GM23338 (cell line): ENCODE data around the gene GEN1. TPM values are rescaled to one million over a fixed set of nuclear protein-coding genes. Genes with fewer than 3 reads are reported as not detected.

Experiments
- ATAC-seq: fragments of 200-7000 bp; cut with Tn5 transposase; 3 replicates; pipeline ENCODE4 v1.9.1; 2020
- DNase-seq: peaks from one replicate; pipeline ENCODE4 v3.0.0-alpha.2; 2015; ENCODE audit warnings: low spot score
- H2AFZ ChIP-seq: fragments of 200-600 bp; sonication (generic); 2 replicates; pipeline ENCODE4 v1.8.0; 2016; ENCODE audit warnings: antibody characterized with exemption, mild to moderate bottlenecking, moderate library complexity
- H3F3A ChIP-seq: fragments of 200-600 bp; sonication (generic); replicated peaks from 2 replicates; pipeline ENCODE4 v1.8.0; 2017; ENCODE audit warnings: antibody characterized with exemption, mixed run types, low read depth
- H3K27ac ChIP-seq: fragments of 200-600 bp; sonication (generic); 2 replicates; pipeline ENCODE4 v1.6.1; 2016; ENCODE audit warnings: low read depth
- H3K27me3 ChIP-seq: fragments of 200-600 bp; sonication (generic); 2 replicates; pipeline ENCODE4 v1.8.0; 2016; ENCODE audit warnings: mild to moderate bottlenecking, mixed run types, moderate library complexity; ENCODE audit not compliant: insufficient read depth
- H3K36me3 ChIP-seq: fragments of 200-600 bp; sonication (generic); 2 replicates; pipeline ENCODE4 v1.8.0; 2016; ENCODE audit warnings: mild to moderate bottlenecking; ENCODE audit not compliant: insufficient read depth
- H3K4me1 ChIP-seq: fragments of 200-600 bp; sonication (generic); 2 replicates; pipeline ENCODE4 v1.8.0; 2016; ENCODE audit warnings: mild to moderate bottlenecking, moderate library complexity; ENCODE audit not compliant: insufficient read depth
- H3K4me2 ChIP-seq: fragments of 200-600 bp; sonication (generic); 2 replicates; pipeline ENCODE4 v1.7.1; 2017; ENCODE audit warnings: mixed run types
- H3K4me3 ChIP-seq: fragments of 200-600 bp; sonication (generic); 2 replicates; pipeline ENCODE4 v1.6.1; 2016; ENCODE audit warnings: mixed run types
- H3K79me2 ChIP-seq: fragments of 200-600 bp; sonication (generic); replicated peaks from 2 replicates; pipeline ENCODE4 v1.8.0; 2017; ENCODE audit warnings: mild to moderate bottlenecking; ENCODE audit not compliant: insufficient read depth
- H3K9me2 ChIP-seq: fragments of 200-600 bp; sonication (generic); 2 replicates; pipeline ENCODE4 v1.8.0; 2017; ENCODE audit not compliant: insufficient read depth
- H4K20me1 ChIP-seq: fragments of 200-600 bp; sonication (generic); replicated peaks from 2 replicates; pipeline ENCODE4 v1.8.0; 2017; ENCODE audit warnings: mild to moderate bottlenecking; ENCODE audit not compliant: insufficient read depth
- H3K27ac Mint-ChIP-seq: 2 replicates; pipeline ENCODE4 v1.8.0; 2020; ENCODE audit warnings: inconsistent platforms, mild to moderate bottlenecking, moderate library complexity, mixed read lengths
- H3K27me3 Mint-ChIP-seq: 3 replicates; pipeline ENCODE4 v1.8.0; 2022; ENCODE audit warnings: low read depth, mild to moderate bottlenecking, moderate library complexity, mixed read lengths, inconsistent platforms; ENCODE audit not compliant: insufficient read depth, poor library complexity
- H3K36me3 Mint-ChIP-seq: 3 replicates; pipeline ENCODE4 v1.8.0; 2021; ENCODE audit warnings: low read depth, mild to moderate bottlenecking, inconsistent platforms, moderate library complexity, mixed read lengths
- H3K4me1 Mint-ChIP-seq: 3 replicates; pipeline ENCODE4 v1.8.0; 2020; ENCODE audit warnings: mild to moderate bottlenecking, inconsistent platforms, mixed read lengths
- H3K4me3 Mint-ChIP-seq: 3 replicates; pipeline ENCODE4 v1.8.0; 2021; ENCODE audit warnings: moderate library complexity, mild to moderate bottlenecking, inconsistent platforms, mixed read lengths
- H3K9me3 Mint-ChIP-seq: 3 replicates; pipeline ENCODE4 v1.8.0; 2020; ENCODE audit warnings: moderate library complexity, mild to moderate bottlenecking, inconsistent platforms, mixed read lengths
- ETS1 ChIP-seq: IDR thresholded peaks from 2 replicates; pipeline ENCODE4 v1.6.1; 2016; ENCODE audit warnings: antibody characterized with exemption
- EZH2 ChIP-seq: fragments of 200-600 bp; sonication (generic); IDR thresholded peaks from one replicate; pipeline ENCODE4 v1.8.0; 2017; ENCODE audit warnings: antibody characterized with exemption, mild to moderate bottlenecking, low read depth; ENCODE audit not compliant: unreplicated experiment
- POLR2AphosphoS5 ChIP-seq: IDR thresholded peaks from 2 replicates; pipeline ENCODE4 v1.6.1; 2016; ENCODE audit warnings: antibody characterized with exemption, low read depth
- polyA plus RNA-seq: library from polyadenylated mRNA; unstranded; fragments of >200 nt; fragmentation: Nextera tagmentation; extraction: Ambion mirVana; gene quantifications from 2 replicates; pipeline ENCODE4 v1.2.1, GENCODE V29; 2016
- total RNA-seq: library from RNA; depleted of rRNA; stranded (reverse); fragments of >200 nt; shearing (Covaris generic); gene quantifications from 2 replicates; pipeline ENCODE4 v1.2.3, GENCODE V29; 2014; rRNA removed
- TF ChIP-seq, protein P1 (sequence below), 2 experiments: fragments of 200-600 bp in 1 of 2; sonication (generic) in 1 of 2; conservative IDR thresholded peaks; 2 replicates each; pipeline versions ENCODE4 v1.5.1 to v1.6.1; 2016 to 2017; ENCODE audit warnings: antibody characterized with exemption in 2 of 2, low read depth in 2 of 2, mild to moderate bottlenecking in 2 of 2, moderate library complexity in 1 of 2

The GEN1 gene
- total and polyA plus RNA-seq, 2 experiments from 2014 or later = 14.2 to 43.3 TPM

DNA sequence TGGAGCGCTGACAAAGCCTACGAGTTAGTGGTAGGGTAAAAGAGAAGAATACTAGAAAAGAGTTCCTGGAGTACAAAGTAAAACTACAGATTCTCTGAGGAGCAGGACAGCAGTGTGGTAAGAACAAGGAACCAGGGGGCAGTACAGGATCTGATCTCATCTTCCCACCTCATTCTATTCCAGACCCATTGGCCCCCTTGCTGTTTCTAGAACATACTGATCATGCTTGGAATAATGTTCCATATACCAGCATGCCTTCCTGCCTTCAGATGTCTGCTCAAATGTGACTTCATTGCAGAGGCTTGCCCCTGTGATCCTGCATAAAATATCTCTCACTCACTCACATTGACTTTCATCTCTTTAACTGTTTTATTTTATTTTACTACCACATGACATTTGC lies 81.6 kb downstream of the GEN1 start:
- no peaks in the 10 kb centered on the region for H3K9me2 ChIP-seq
- no peak overlapping the region for H3K4me3 Mint-ChIP-seq
- no peaks in the 10 kb centered on the region; the same call in 2 of the 3 replicates for H3K4me1 Mint-ChIP-seq
- ATAC-seq (no peak), DNase-seq (peak; percentile 25)
- TF ChIP-seq EZH2 (no peak), POLR2AphosphoS5 (no peak), ETS1 (no peak)
- TF ChIP-seq, protein P1, sequence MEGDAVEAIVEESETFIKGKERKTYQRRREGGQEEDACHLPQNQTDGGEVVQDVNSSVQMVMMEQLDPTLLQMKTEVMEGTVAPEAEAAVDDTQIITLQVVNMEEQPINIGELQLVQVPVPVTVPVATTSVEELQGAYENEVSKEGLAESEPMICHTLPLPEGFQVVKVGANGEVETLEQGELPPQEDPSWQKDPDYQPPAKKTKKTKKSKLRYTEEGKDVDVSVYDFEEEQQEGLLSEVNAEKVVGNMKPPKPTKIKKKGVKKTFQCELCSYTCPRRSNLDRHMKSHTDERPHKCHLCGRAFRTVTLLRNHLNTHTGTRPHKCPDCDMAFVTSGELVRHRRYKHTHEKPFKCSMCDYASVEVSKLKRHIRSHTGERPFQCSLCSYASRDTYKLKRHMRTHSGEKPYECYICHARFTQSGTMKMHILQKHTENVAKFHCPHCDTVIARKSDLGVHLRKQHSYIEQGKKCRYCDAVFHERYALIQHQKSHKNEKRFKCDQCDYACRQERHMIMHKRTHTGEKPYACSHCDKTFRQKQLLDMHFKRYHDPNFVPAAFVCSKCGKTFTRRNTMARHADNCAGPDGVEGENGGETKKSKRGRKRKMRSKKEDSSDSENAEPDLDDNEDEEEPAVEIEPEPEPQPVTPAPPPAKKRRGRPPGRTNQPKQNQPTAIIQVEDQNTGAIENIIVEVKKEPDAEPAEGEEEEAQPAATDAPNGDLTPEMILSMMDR (conservative IDR thresholded peaks at IDR 0.05; ENCODE audit: low read depth in 2 of 2) = peak; percentile 13 to 42; a peak in 2 of 4 replicates
- H2AFZ ChIP-seq = no peak overlapping the region
- no peaks in the 10 kb centered on the region for H3K36me3 ChIP-seq
- H3F3A ChIP-seq = no peaks in the 10 kb centered on the region
- H3K36me3 Mint-ChIP-seq = no peaks in the 10 kb centered on the region
- H3K4me1 ChIP-seq = no peaks in the 10 kb centered on the region
- H3K27me3 ChIP-seq = no peaks in the 10 kb centered on the region
- no peak overlapping the region for H3K4me3 ChIP-seq
- no peak overlapping the region for H3K27ac Mint-ChIP-seq
- H3K79me2 ChIP-seq = no peaks in the 10 kb centered on the region
- H3K9me3 Mint-ChIP-seq = no peaks in the 10 kb centered on the region
- H3K27ac ChIP-seq = no peak overlapping the region
- H3K27me3 Mint-ChIP-seq = peaks cover 5% of the 10 kb centered on the region
- no peaks in the 10 kb centered on the region for H4K20me1 ChIP-seq
- no peak overlapping the region for H3K4me2 ChIP-seq

Other genes starting within 250 kb of the GEN1 start
- 0.38 TPM in 1 of 2 replicates, not detected in the other for gene RAD51AP2, start 235.7 kb upstream of the GEN1 start, total RNA-seq
- gene RAD51AP2, start 235.7 kb upstream of the GEN1 start, polyA plus RNA-seq = 0.16 and 0.23 TPM in 2 replicates
- gene VSNL1, start 213.4 kb upstream of the GEN1 start, total RNA-seq = 95.6 and 102 TPM in 2 replicates
- gene VSNL1, start 213.4 kb upstream of the GEN1 start, polyA plus RNA-seq = 87.4 and 112 TPM in 2 replicates
- 43.3 and 53.4 TPM in 2 replicates for gene SMC6, start 328 bp upstream of the GEN1 start, total RNA-seq
- 45.5 and 59.8 TPM in 2 replicates for gene SMC6, start 328 bp upstream of the GEN1 start, polyA plus RNA-seq
- not detected in 2 replicates for gene MSGN1, start 62.3 kb downstream of the GEN1 start, total RNA-seq
- not detected in 2 replicates for gene MSGN1, start 62.3 kb downstream of the GEN1 start, polyA plus RNA-seq
- gene KCNS3, start 124.5 kb downstream of the GEN1 start, total RNA-seq = 62.4 and 80.0 TPM in 2 replicates
- 20.6 and 23.2 TPM in 2 replicates for gene KCNS3, start 124.5 kb downstream of the GEN1 start, polyA plus RNA-seq